HepG2 (cell line): ENCODE measurements around the gene ERH. TPM values are rescaled to one million over a fixed set of nuclear protein-coding genes. Genes with fewer than 3 reads are reported as not detected.

Source experiments
- ARID3A ChIP-seq: IDR thresholded peaks from 2 replicates; pipeline ENCODE4 v1.6.1; 2012; ENCODE audit warnings: low read depth, low read length, improper control_type of control experiment
- CCAR2 ChIP-seq: fragments of 200-400 bp; formaldehyde crosslinking; optimal IDR thresholded peaks from 2 replicates; pipeline ENCODE3; 2018; ENCODE audit warnings: low read depth, mild to moderate bottlenecking, low read length, moderate library complexity
- HNF1A ChIP-seq, 2 experiments: sonication (generic) in 1 of 2; formaldehyde crosslinking in 1 of 2; IDR thresholded peaks; 2 replicates each; pipeline versions ENCODE4 v1.4.0 to v1.6.1; 2016 to 2020; ENCODE audit warnings: borderline replicate concordance in 1 of 2, low read depth in 1 of 2, mild to moderate bottlenecking in 1 of 2, missing genetic modification reagents in 1 of 2
- POGZ ChIP-seq: sonication (generic); formaldehyde crosslinking; IDR thresholded peaks from 2 replicates; pipeline ENCODE4 v1.4.0; 2020; ENCODE audit warnings: mild to moderate bottlenecking, missing genetic modification reagents
- POLR2G ChIP-seq: fragments of 200-400 bp; formaldehyde crosslinking; IDR thresholded peaks from 2 replicates; pipeline ENCODE4 v1.6.1; 2018; ENCODE audit warnings: mild to moderate bottlenecking, low read depth, low read length, moderate library complexity
- TARDBP ChIP-seq: sonication (generic); formaldehyde crosslinking; IDR thresholded peaks from 2 replicates; pipeline ENCODE4 v1.8.0; 2022; ENCODE audit warnings: mild to moderate bottlenecking, missing genetic modification reagents
- ZFX ChIP-seq: sonication (generic); formaldehyde crosslinking; IDR thresholded peaks from 2 replicates; pipeline ENCODE4 v1.4.0; 2020; ENCODE audit warnings: mild to moderate bottlenecking, low read depth, missing genetic modification reagents, moderate library complexity
- ZNF235 ChIP-seq: sonication (generic); formaldehyde crosslinking; IDR thresholded peaks from 2 replicates; pipeline ENCODE4 v1.8.1; 2023; ENCODE audit warnings: mild to moderate bottlenecking, missing genetic modification reagents, borderline replicate concordance
- ZNF407 ChIP-seq: sonication (generic); formaldehyde crosslinking; IDR thresholded peaks from one replicate; pipeline ENCODE4 v1.5.1; 2020; ENCODE audit warnings: mild to moderate bottlenecking, missing genetic modification reagents; ENCODE audit errors: not compliant biosample characterization
- ZNF44 ChIP-seq: sonication (generic); formaldehyde crosslinking; IDR thresholded peaks from 2 replicates; pipeline ENCODE4 v1.5.1; 2020; ENCODE audit warnings: mild to moderate bottlenecking, missing genetic modification reagents
- ZNF556 ChIP-seq: sonication (generic); formaldehyde crosslinking; IDR thresholded peaks from 2 replicates; pipeline ENCODE4 v1.4.0; 2020; ENCODE audit warnings: mild to moderate bottlenecking, missing genetic modification reagents, borderline replicate concordance
- ZNF839 ChIP-seq: sonication (generic); formaldehyde crosslinking; IDR thresholded peaks from 2 replicates; pipeline ENCODE4 v1.4.0; 2020; ENCODE audit warnings: missing genetic modification reagents, mild to moderate bottlenecking, borderline replicate concordance
- ZSCAN20 ChIP-seq: sonication (generic); formaldehyde crosslinking; IDR thresholded peaks from 2 replicates; pipeline ENCODE4 v1.4.0; 2020; ENCODE audit warnings: missing genetic modification reagents, mild to moderate bottlenecking, borderline replicate concordance
- polyA plus RNA-seq, 8 experiments: library from polyadenylated mRNA; depleted of rRNA in 3 of 8; stranded (reverse) in 7 of 8; unstranded in 1 of 8; fragments of >200 nt; fragmentation: Illumina TruSeq in 4 of 8; extraction: Trizol in 4 of 8; gene quantifications; 2 replicates each; pipeline versions ENCODE4 v1.2.1 to v1.2.3, GENCODE V29; 2011 to 2016; ENCODE audit warnings: low read depth in 4 of 8, missing spikeins in 1 of 8, mixed read lengths in 1 of 8; ENCODE audit not compliant: insufficient read depth in 1 of 8
- total RNA-seq, 5 experiments: library from RNA; depleted of rRNA; stranded (reverse); fragments of >200 nt; fragmentation: Illumina TruSeq; extraction: Trizol; gene quantifications; 2 replicates each; pipeline ENCODE4 v1.2.3, GENCODE V29; 2016; ENCODE audit warnings: low read depth in 1 of 5

Gene ERH
- total and polyA plus RNA-seq, 2 of the 13 experiments (the other 11 are each of a cell fraction or from before 2014, with no cell fraction given) = 105 to 341 TPM

DNA sequence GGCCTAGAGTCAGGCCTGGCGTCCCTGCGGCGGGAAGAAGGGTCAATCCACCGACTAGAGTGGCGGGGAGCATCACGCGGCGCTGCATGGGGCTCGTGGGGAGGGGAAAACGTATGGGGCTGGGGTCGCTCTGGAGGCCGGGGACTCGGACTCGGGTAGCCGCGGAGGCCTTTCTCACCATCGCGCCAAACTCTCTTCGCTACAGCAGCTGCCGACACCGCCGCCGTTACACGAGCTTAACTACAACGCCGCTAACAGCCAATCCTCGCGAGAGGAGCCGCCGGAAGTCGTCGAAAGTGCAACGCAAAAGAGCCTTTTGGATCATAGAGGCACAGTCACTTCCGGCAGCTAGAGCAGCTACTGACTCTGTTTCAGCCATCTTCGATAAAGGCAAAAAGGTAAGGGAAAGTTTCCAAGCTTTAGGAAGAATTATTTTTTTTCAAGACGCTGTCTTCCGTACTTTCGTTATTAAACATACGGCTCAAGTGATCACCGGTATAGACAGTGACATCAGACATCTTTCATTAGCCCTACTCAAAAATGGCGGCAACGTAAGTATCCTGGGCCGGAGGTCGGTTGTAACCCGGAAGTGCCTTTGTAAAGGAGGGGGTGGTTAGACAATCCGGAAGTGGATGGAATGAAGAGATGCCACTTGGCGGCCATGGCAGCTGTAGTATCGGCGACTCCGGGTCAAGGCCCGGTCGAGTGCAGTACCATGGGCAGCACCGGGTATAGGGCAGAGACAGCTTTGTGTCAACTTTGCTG, at the start of gene ERH, which contains the start of gene SLC39A9 (continued):
- TF ChIP-seq ZNF407 (no peak), ARID3A (no peak), HNF1A (IDR thresholded peaks at IDR 0.05; ENCODE audit: low read depth) (no peak), HNF1A (CRISPR knock-in tag; IDR thresholded peaks at IDR 0.05; ENCODE audit: borderline replicate concordance) (no peak; the same call in 1 of the 2 replicates), POGZ (peak; percentile 74), ZNF839 (CRISPR knock-in tag) (peak; percentile 82; the same call in 1 of the 2 replicates), CCAR2 (no peak), ZNF556 (CRISPR knock-in tag) (no peak), TARDBP (CRISPR knock-in tag) (peak; percentile 76), ZFX (peak; percentile 99), ZNF44 (CRISPR knock-in tag) (0 out of 2 replicates have a peak, but pooled peaks have one; percentile 50), POLR2G (peak; percentile 94), ZSCAN20 (CRISPR knock-in tag) (peak; percentile 60; the same call in 1 of the 2 replicates), ZNF235 (CRISPR knock-in tag) (0 out of 2 replicates have a peak, but pooled peaks have one; percentile 67)
